KG1 (cell line): Measurements from ENCODE around the gene CMIP.
"Not testable (repeated sequence)": the region's sequence is repeated elsewhere in the genome, so short reads cannot be mapped to it uniquely, and the experiment has no call there.

Experiments
- DNase-seq: peaks from one replicate; lab custom pipeline; 2025; lab: John Stamatoyannopoulos, UW

Gene CMIP

GRCh38 chr16:81517629-81518438 lies 73.2 kb downstream of the CMIP start:
- no peak for DNase-seq

GRCh38 chr16:81518439-81518757 lies 73.8 kb downstream of the CMIP start:
- no peak for DNase-seq

- DNase-seq: no peak
Measured at GRCh38 chr16:81519301-81520150, 74.9 kb downstream of the CMIP start.

GRCh38 chr16:81520151-81520470 lies 75.5 kb downstream of the CMIP start:
- DNase-seq: no peak

DNA sequence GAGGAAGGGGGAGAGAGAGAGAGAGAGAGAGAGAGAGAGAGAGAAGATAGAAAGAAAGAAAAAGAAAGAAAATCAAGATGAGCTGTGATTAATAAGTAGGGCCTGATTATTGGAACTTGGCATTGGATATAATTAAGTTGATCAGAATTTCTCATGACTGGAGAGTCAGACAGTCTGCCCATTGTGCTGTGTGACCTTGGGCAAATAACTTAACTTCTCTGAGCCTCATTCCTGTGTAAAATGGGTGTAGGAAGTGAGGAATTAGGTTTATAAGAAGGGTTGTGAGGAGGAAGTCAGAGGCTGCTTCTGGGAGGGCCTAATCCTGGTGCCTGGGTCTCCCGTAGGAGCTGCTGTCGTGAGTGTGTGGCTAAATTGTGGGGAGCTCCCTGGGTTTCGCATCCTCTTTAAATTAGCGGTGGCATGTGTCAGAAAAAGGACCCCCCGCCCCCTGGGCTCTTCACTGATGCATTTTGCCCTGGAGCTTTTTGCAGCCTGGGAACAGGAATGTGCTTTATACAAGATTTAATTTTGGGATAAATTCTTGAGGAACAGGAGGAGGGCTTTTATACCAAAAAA lies 76.0 kb downstream of the CMIP start:
- DNase-seq: no peak

DNA sequence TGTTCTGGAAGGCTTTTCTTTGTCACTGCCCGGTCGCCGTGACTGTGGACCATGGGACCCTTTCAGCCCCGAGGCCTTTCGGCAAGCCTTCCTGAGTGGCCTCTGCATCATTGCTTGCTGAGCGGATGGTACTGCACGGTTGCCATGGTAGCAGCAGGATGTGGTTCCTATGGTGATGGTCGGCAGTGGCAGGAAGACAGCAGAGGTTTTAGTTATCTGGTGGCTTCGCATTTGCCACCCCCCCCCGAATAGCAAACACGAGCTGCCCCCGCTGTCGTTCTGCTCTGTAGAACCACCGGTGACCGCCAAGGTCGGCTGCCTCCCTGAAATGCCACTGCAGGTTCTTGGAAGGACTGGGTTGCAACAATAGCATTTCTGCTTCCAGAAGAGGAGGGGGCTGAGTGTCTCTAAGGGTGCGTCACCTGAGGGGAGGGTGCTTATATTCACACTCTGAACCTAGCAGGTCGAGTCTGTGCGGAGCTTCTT lies 76.6 kb downstream of the CMIP start:
- DNase-seq: no peak

GRCh38 chr16:81522108-81522701 lies 77.6 kb downstream of the CMIP start:
- DNase-seq: no peak

GRCh38 chr16:81522851-81523250 lies 78.2 kb downstream of the CMIP start:
- DNase-seq: not testable (repeated sequence)

- DNase-seq: no peak
Measured at GRCh38 chr16:81523387-81524115, 78.9 kb downstream of the CMIP start.

- no peak for DNase-seq
Measured at GRCh38 chr16:81524382-81524781, 79.8 kb downstream of the CMIP start.

DNA sequence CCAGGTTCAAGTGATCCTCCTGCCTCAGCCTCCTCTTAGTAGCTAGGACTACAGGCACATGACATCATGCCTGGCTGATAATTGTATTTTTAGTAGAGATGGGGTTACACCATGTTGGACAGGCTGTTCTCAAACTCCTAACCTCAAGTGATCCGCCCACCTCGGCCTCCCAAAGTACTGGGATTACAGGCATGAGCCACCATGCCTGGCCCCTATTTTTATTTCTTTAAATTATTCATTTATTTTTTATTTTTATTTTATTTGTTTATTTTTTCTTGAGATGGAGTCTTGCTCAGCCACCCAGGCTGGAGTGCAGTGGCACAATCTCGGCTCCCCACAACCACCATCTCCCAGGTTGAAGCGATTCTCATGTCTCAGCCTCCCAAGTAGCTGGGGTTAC lies 80.3 kb downstream of the CMIP start:
- not testable (repeated sequence) for DNase-seq

GRCh38 chr16:81526199-81526598 lies 81.6 kb downstream of the CMIP start:
- DNase-seq: no peak

DNA sequence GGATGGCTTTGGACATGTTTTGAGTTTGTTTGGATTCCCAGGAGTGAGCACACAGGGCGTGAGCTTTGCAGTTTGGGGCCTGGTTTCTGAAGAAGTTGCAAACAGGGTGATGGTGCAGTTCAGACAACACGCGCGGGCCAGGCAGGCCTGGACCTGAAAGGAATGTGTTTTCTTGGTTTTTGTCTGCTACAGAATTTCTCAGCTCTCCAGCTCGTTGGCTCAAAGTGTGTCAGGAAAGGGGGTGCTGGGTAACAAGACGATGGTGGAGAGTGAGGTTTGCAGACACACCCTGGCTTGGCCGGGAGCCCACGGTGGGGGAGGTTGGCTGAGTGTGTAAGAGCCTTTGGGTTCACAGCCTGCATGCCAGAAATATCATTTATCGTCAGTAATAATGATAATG lies 82.3 kb downstream of the CMIP start:
- DNase-seq: no peak

DNA sequence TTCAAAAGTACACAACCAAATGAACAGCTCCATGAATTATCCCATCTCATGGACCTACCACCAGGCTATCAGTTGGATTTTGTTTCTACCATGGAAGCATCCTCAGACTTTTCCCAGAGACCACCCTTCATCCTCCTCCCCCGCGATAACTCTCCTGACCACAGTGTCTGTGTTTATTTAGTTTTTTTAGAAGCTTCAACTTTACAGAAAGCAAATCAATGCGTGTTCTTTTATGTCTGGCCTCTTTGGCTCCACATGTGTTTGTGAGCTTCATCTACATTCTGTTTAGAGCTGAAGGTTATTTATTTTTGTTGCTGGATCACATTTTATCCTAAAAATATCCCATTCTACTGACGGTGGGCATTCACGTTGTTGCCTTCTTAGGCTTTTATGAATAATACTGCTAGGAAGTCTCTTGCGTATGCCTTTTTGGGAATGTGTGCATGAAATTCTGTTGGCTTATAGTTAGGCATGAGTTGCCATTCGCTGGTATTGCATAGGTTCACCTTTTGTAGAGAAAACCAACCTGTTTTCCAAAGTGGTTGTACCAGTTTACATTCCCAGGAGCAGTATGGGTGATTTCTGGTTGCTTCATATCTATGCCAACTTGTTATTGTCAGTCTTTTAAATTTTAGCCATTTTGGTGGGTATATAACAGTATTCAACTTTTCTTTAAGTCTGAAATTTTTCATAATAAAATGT lies 83.0 kb downstream of the CMIP start:
- no peak for DNase-seq

- no peak for DNase-seq
Measured at GRCh38 chr16:81528256-81528655, 83.6 kb downstream of the CMIP start.

DNA sequence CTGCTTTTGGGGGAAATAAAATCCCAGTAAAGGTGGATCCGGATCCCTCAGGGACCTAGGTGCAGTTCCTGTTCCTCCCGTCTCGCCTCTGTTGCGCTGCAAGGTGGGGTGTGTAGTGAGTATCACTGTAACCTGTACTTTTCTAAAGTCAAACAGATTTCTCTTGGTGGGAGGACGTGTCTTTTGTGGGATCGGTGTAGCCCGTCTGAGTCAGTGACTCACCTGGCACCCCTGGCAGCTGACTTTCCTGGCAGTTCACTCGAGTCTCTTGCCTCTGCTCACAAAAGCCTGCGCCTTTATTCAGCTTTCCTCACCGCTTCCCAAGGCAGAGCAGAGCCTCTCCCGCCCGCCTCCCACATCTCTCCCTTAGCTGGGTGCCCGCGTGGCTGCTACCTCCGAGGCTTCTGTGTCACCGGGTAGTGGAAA lies 85.7 kb downstream of the CMIP start:
- DNase-seq: no peak

DNA sequence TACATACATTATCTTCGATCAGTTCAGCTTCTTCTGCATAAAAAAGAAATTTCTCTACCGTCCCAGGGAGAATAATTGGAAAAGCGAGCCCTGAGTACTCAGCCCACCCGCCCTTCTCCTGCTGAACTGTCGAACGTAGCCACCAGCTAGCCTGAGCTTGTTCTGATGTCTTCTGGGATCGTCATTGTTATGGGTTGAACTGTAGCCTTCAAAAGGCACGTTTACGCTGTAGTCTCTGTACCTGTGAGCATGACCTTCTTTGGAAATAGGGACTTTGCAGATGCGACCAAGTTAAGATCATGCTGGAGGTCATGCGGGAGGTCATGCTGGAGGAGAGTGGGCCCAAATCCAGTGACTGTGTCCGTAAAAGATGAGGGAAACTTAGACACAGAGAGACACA lies 86.2 kb downstream of the CMIP start:
- DNase-seq: no peak

DNA sequence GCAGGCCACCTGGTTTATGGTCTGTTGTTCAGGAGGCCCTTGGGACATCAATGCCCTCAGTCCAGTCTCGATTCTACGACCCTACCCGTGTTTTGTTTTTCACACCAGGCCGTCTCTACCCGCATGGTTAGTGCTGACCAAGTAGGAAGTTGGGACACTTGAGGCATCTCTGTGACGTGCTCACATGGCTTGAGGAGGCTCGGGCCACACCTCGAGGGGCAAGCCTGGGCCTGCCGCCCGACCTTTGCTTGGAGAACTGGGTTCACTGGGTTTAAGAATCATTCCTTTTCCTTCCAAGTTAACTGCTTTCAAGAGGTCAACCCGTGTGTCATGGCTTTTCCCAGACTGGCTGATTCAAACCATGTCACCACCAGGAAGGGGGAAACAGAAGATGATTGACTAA lies 86.8 kb downstream of the CMIP start:
- no peak for DNase-seq

DNA sequence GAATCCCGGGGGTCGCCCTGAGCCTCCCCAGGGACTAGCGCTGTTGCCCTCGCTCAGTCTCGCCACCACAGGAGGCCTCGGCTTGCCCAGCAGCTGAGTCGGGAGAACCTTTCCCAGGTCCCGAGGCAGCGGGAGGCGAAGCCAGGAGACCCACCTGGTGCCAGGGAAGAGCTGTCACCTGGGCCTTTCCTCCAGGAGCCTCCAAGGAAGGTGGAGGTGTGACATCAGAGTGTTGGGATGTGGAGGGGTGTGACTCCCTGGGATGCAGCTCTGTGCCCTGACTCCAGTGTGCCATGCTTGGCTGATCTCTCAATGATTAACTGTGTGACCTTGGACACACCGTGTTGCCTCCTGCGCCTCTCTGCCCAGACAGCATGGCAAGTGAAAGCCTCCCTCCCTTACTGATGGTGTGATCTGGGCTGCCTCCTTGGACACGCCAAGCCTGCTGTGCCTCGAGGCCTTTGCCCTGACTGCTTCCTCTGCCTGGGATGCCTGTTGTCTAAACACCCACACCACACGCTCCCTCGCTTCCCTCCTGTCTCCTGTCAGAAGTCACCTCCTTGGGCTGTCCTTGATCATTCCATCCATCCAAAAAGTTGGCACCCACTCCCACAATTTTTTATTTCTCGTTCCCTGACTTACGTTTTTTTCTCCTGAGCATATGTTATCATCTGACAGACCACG lies 88.0 kb downstream of the CMIP start:
- no peak for DNase-seq

DNA sequence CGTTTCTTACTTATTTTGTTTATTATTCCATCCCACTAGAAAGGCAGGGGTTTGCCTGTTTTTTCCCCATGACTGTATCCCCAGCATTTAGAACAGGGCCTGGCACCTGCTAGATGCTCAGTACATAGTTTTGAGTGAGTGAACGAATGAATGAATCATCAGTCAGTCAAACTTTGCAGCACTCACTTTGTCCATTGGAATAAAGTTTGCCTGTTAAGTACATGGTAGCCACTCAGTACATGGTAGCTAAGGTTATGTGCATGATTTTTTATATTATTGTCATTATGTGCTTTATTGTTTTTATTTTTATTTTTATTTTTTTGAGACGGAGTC lies 88.5 kb downstream of the CMIP start:
- DNase-seq: no peak
